H1 (cell line): ENCODE data around the gene OSM. TPM values are rescaled to one million over a fixed set of nuclear protein-coding genes. Genes with fewer than 3 reads are reported as not detected.

ENCODE experiments used
- CTCF ChIA-PET: fragments of 300-600 bp; sonication (Branson Sonifier 250); formaldehyde crosslinking; loops from one replicate; lab custom pipeline; 2021; ENCODE audit not compliant: partially characterized antibody; lab: Charles Lee
- POLR2A ChIA-PET: fragments of 300-600 bp; sonication (Branson Sonifier 250); formaldehyde crosslinking; loops from one replicate; lab custom pipeline; 2021; ENCODE audit warnings: inconsistent platforms; ENCODE audit not compliant: partially characterized antibody; lab: Charles Lee
- DNase-seq, 2 experiments: peaks; one replicate each; pipeline versions ENCODE4 v3.0.0 to v3.0.0-alpha.2; 2010 to 2022; ENCODE audit warnings: low spot score in 2 of 2, low read depth in 1 of 2, mixed read lengths in 1 of 2
- FAIRE-seq: peaks from 2 replicates; lab custom pipeline; 2011; peaks lifted over from hg19 to GRCh38; lab: Jason Lieb, UNC
- H2AFZ ChIP-seq: 2 replicates; pipeline ENCODE4 v1.8.1; 2012; ENCODE audit warnings: low read length, inconsistent platforms
- H2AK5ac ChIP-seq: 2 replicates; pipeline ENCODE4 v1.6.1; 2013; ENCODE audit warnings: low read depth, low read length
- H2BK120ac ChIP-seq: replicated peaks from 2 replicates; pipeline ENCODE3; 2013; ENCODE audit warnings: low read depth, low read length, inconsistent platforms
- H2BK12ac ChIP-seq: 2 replicates; pipeline ENCODE4 v1.6.1; 2013; ENCODE audit warnings: low read depth, low read length
- H2BK15ac ChIP-seq: 2 replicates; pipeline ENCODE4 v1.6.1; 2013; ENCODE audit warnings: low read length
- H2BK20ac ChIP-seq: 2 replicates; pipeline ENCODE4 v1.6.1; 2013; ENCODE audit warnings: low read length
- H2BK5ac ChIP-seq: 2 replicates; pipeline ENCODE4 v1.6.1; 2013; ENCODE audit warnings: low read depth, low read length
- H3K14ac ChIP-seq: 2 replicates; pipeline ENCODE4 v1.6.1; 2013; ENCODE audit warnings: inconsistent platforms; ENCODE audit not compliant: insufficient read length
- H3K18ac ChIP-seq: 2 replicates; pipeline ENCODE4 v1.6.1; 2013; ENCODE audit warnings: low read length; ENCODE audit errors: extremely low read depth
- H3K23ac ChIP-seq: 2 replicates; pipeline ENCODE4 v1.6.1; 2013; ENCODE audit warnings: inconsistent platforms; ENCODE audit not compliant: insufficient read length
- H3K23me2 ChIP-seq: 2 replicates; pipeline ENCODE4 v1.6.1; 2013; ENCODE audit warnings: low read depth, low read length
- H3K27ac ChIP-seq: 2 replicates; pipeline ENCODE4 v1.6.1; 2011; ENCODE audit warnings: low read depth, low read length, inconsistent platforms
- H3K27me3 ChIP-seq, 4 experiments: replicated peaks in 1 of 4; 1 replicate in 1 of 4; 2 replicates in 3 of 4; pipeline versions ENCODE4 v1.6.1 to v1.8.1; 2011 to 2013; ENCODE audit warnings: low read length in 3 of 4, mild to moderate bottlenecking in 3 of 4, inconsistent platforms in 2 of 4, mixed read lengths in 2 of 4, moderate library complexity in 1 of 4; ENCODE audit not compliant: control insufficient read depth in 3 of 4, insufficient read depth in 3 of 4; ENCODE audit errors: extremely low read depth in 1 of 4
- H3K36me3 ChIP-seq, 4 experiments: 2 replicates each; pipeline versions ENCODE4 v1.6.1 to v1.8.1; 2011 to 2013; ENCODE audit warnings: mild to moderate bottlenecking in 4 of 4, low read length in 3 of 4, moderate library complexity in 2 of 4, control low read depth in 1 of 4, inconsistent platforms in 1 of 4; ENCODE audit not compliant: insufficient read depth in 4 of 4, control insufficient read depth in 2 of 4
- H3K4ac ChIP-seq: replicated peaks from 2 replicates; pipeline ENCODE3; 2013; ENCODE audit warnings: low read length, low read depth, mixed read lengths, inconsistent platforms; ENCODE audit not compliant: insufficient read length
- H3K4me1 ChIP-seq, 4 experiments: replicated peaks in 1 of 4; 1 replicate in 1 of 4; 2 replicates in 3 of 4; pipeline versions ENCODE4 v1.6.1 to v1.8.1; 2011 to 2013; ENCODE audit warnings: low read length in 3 of 4, inconsistent platforms in 2 of 4, mixed read lengths in 1 of 4; ENCODE audit not compliant: insufficient read depth in 4 of 4, control insufficient read depth in 3 of 4
- H3K4me2 ChIP-seq, 2 experiments: 2 replicates each; pipeline versions ENCODE4 v1.6.1 to v1.8.1; 2011 to 2013; ENCODE audit warnings: low read depth in 2 of 2, low read length in 2 of 2, control low read depth in 1 of 2, inconsistent platforms in 1 of 2, mild to moderate bottlenecking in 1 of 2; ENCODE audit not compliant: insufficient read depth in 1 of 2
- H3K4me3 ChIP-seq, 4 experiments: fragments of 200-600, 300-600 bp in 1 of 4; sonication (generic), shearing (Covaris generic), sonication (Bioruptor Twin) in 1 of 4; 2 replicates each; pipeline versions ENCODE4 v1.5.1 to v1.8.1; 2011 to 2016; ENCODE audit warnings: low read length in 4 of 4, low read depth in 3 of 4, control low read depth in 2 of 4, inconsistent platforms in 2 of 4, mild to moderate bottlenecking in 2 of 4, mixed read lengths in 1 of 4, moderate library complexity in 1 of 4; ENCODE audit not compliant: insufficient read depth in 2 of 4; ENCODE audit errors: extremely low read depth in 1 of 4
- H3K56ac ChIP-seq: replicated peaks from 2 replicates; pipeline ENCODE3; 2013; ENCODE audit warnings: low read depth, mild to moderate bottlenecking, mixed read lengths, low read length, inconsistent platforms; ENCODE audit not compliant: insufficient read length
- H3K79me1 ChIP-seq: 2 replicates; pipeline ENCODE4 v1.6.1; 2013; ENCODE audit warnings: low read depth, low read length, control low read depth
- H3K79me2 ChIP-seq, 2 experiments: 2 replicates each; pipeline versions ENCODE4 v1.6.1 to v1.8.1; 2012 to 2013; ENCODE audit warnings: low read length in 2 of 2, mild to moderate bottlenecking in 2 of 2, inconsistent platforms in 1 of 2; ENCODE audit not compliant: insufficient read depth in 2 of 2, control insufficient read depth in 1 of 2
- H3K9ac ChIP-seq, 4 experiments: replicated peaks in 1 of 4; 1 replicate in 1 of 4; 2 replicates in 3 of 4; pipeline versions ENCODE4 v1.6.1 to v1.8.1; 2011 to 2013; ENCODE audit warnings: low read depth in 3 of 4, low read length in 3 of 4, control low read depth in 2 of 4, mild to moderate bottlenecking in 2 of 4, moderate library complexity in 2 of 4, inconsistent platforms in 1 of 4; ENCODE audit errors: extremely low read depth in 1 of 4
- H3K9me3 ChIP-seq, 2 experiments: 2 replicates each; pipeline versions ENCODE4 v1.6.1 to v1.8.1; 2012 to 2013; ENCODE audit warnings: mild to moderate bottlenecking in 2 of 2, moderate library complexity in 2 of 2, control low read depth in 1 of 2, inconsistent platforms in 1 of 2, low read depth in 1 of 2, low read length in 1 of 2, mixed read lengths in 1 of 2; ENCODE audit not compliant: insufficient read depth in 2 of 2
- H4K20me1 ChIP-seq, 2 experiments: replicated peaks in 1 of 2; 2 replicates each; pipeline versions ENCODE3 to v1.8.1; 2011 to 2013; ENCODE audit warnings: inconsistent platforms in 2 of 2, low read length in 2 of 2, mild to moderate bottlenecking in 1 of 2; ENCODE audit not compliant: insufficient read depth in 2 of 2, control insufficient read depth in 1 of 2
- H4K5ac ChIP-seq: 2 replicates; pipeline ENCODE4 v1.6.1; 2013; ENCODE audit warnings: low read length, low read depth, mixed read lengths, inconsistent platforms; ENCODE audit not compliant: insufficient read length
- H4K8ac ChIP-seq: 2 replicates; pipeline ENCODE4 v1.8.0; 2013; ENCODE audit warnings: mild to moderate bottlenecking, moderate library complexity, low read length, inconsistent platforms; ENCODE audit not compliant: insufficient read depth; ENCODE audit errors: extremely low read depth
- H4K91ac ChIP-seq: replicated peaks from 2 replicates; pipeline ENCODE3; 2013; ENCODE audit warnings: low read length, mixed read lengths, inconsistent platforms; ENCODE audit not compliant: insufficient read length
- EP300 ChIP-seq, 2 experiments: IDR thresholded peaks; 1 replicate in 1 of 2; 2 replicates in 1 of 2; pipeline ENCODE4 v1.6.1; 2011 to 2012; ENCODE audit warnings: low read depth in 2 of 2, low read length in 2 of 2, mild to moderate bottlenecking in 2 of 2, borderline replicate concordance in 1 of 2, inconsistent platforms in 1 of 2, moderate library complexity in 1 of 2
- GABPA ChIP-seq: IDR thresholded peaks from 2 replicates; pipeline ENCODE4 v1.6.1; 2011; ENCODE audit warnings: mild to moderate bottlenecking, low read length, moderate library complexity, borderline replicate concordance; ENCODE audit not compliant: insufficient read depth
- HDAC2 ChIP-seq, 2 experiments: fragments of 300-600 bp in 1 of 2; sonication (generic) in 1 of 2; IDR thresholded peaks; 2 replicates each; pipeline ENCODE4 v1.6.1; 2011 to 2012; ENCODE audit warnings: low read depth in 2 of 2, low read length in 2 of 2, mild to moderate bottlenecking in 2 of 2, moderate library complexity in 2 of 2, borderline replicate concordance in 1 of 2, inconsistent platforms in 1 of 2
- JUND ChIP-seq: IDR thresholded peaks from 2 replicates; pipeline ENCODE4 v1.6.1; 2011; ENCODE audit warnings: mild to moderate bottlenecking, improper control_type of control experiment, low read length
- KDM1A ChIP-seq: fragments of 200-600, 300-600 bp; sonication (generic); IDR thresholded peaks from 2 replicates; pipeline ENCODE4 v1.7.1; 2016; ENCODE audit warnings: mild to moderate bottlenecking, low read length, borderline replicate concordance
- SIX5 ChIP-seq: IDR thresholded peaks from 2 replicates; pipeline ENCODE4 v1.6.1; 2011; ENCODE audit warnings: mild to moderate bottlenecking, low read depth, low read length
- SP4 ChIP-seq: IDR thresholded peaks from 2 replicates; pipeline ENCODE4 v1.6.1; 2012; ENCODE audit warnings: low read length, inconsistent platforms
- TBP ChIP-seq: IDR thresholded peaks from 2 replicates; pipeline ENCODE4 v1.6.1; 2011; ENCODE audit warnings: low read depth, low read length, improper control_type of control experiment
- TCF12 ChIP-seq: IDR thresholded peaks from 2 replicates; pipeline ENCODE4 v1.6.1; 2011; ENCODE audit warnings: low read depth, mild to moderate bottlenecking, low read length
- WGBS, 2 experiments: shearing (Covaris generic) in 1 of 2; methylation state at CpG; one replicate each; pipeline versions ENCODE4 v1.1.6 to v1.1.7; 2013 to 2015; ENCODE audit warnings: low lambda C conversion rate in 2 of 2, mixed read lengths in 2 of 2, inconsistent platforms in 1 of 2, low coverage in 1 of 2, missing lambda C conversion rate in 1 of 2; ENCODE audit not compliant: insufficient replicate concordance in 2 of 2, insufficient coverage in 1 of 2, insufficient read length in 1 of 2; ENCODE audit errors: extremely low coverage in 1 of 2, missing lambda C conversion rate in 1 of 2; 5-methylcytosine and 5-hydroxymethylcytosine counted together
- polyA plus RNA-seq, 7 experiments: library from polyadenylated mRNA; depleted of rRNA in 3 of 7; stranded (reverse) in 5 of 7; unstranded in 2 of 7; fragments of >200 nt in 5 of 7; fragments of 200-250 nt in 2 of 7; gene quantifications; 1 replicate in 5 of 7; 2 replicates in 1 of 7; 4 replicates in 1 of 7; pipeline versions ENCODE4 v1.2.1 to v1.2.3, GENCODE V29; 2011 to 2013; ENCODE audit warnings: missing spikeins in 2 of 7, mixed read lengths in 2 of 7
- total RNA-seq: library from RNA; stranded (reverse); fragmentation: NEBNext Ultra II Directional; extraction: Animal tissue kit (Norgen Biotek cat#: 25700); gene quantifications from 2 replicates; pipeline ENCODE4 v1.2.1, GENCODE V29; 2021
- TF ChIP-seq, protein P1 (sequence below): IDR thresholded peaks from 2 replicates; pipeline ENCODE4 v1.6.1; 2011; ENCODE audit warnings: low read length, improper control_type of control experiment

Gene OSM
- total and polyA plus RNA-seq, 2 of the 8 experiments (the other 6 are each of a cell fraction or from before 2014, with no cell fraction given), result not detected

DNA sequence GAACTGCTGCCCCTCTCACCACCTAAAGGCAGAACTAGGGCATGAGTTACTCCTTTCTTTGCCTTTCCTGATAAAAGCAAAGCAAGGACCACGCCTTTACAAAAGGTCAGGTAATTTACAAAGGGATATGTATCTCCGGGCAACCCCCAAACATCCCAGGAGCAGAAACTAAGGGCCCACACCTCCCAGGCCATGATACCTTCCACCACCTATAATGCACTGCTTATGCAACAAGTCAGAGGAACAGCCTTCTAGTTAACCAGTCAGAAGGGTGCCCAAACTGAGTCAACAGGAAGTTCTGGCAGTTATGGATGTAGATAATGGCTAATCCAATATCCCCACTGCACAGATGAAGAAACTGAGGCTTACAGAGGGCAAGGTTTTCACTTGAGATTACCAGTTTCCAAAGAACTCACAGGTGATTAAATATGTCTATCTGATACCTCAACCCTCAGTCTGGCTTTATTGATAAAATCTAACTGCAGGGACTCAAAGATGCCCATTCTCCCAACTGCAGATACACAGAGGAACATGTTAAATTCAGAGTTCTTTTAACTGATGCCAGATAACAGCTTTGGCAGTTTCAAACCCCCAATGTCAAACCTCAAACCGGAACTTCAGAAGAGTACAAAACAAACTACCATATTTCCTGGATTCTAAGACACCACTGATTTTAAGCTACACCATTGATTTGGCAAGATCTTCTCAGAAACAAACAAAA is 39.4 kb upstream of the OSM start:
- no peak overlapping the region for H3K23ac ChIP-seq
- ChIA-PET CTCF (no interaction called here), POLR2A (no interaction called here)
- no peak overlapping the region for H2BK12ac ChIP-seq
- H3K27ac ChIP-seq, result no peak overlapping the region
- H2BK15ac ChIP-seq, result no peak overlapping the region
- no peak overlapping the region for H4K91ac ChIP-seq
- H3K9ac ChIP-seq, result no peak overlapping the region
- no peak overlapping the region for H3K4me2 ChIP-seq
- H3K4ac ChIP-seq, result no peak overlapping the region
- no peak overlapping the region for H3K18ac ChIP-seq
- H3K14ac ChIP-seq, result no peak overlapping the region
- H2AK5ac ChIP-seq, result no peak overlapping the region
- H4K8ac ChIP-seq, result no peak overlapping the region
- H3K79me2 ChIP-seq, result no peaks in the 10 kb centered on the region
- no peak overlapping the region for H2BK5ac ChIP-seq
- no peak overlapping the region for H3K4me3 ChIP-seq
- no peaks in the 10 kb centered on the region for H3K9me3 ChIP-seq
- no peak overlapping the region for H4K5ac ChIP-seq
- TF ChIP-seq KDM1A, result no peak
- no peak for TF ChIP-seq SP4
- no peak for TF ChIP-seq GABPA
- TF ChIP-seq, protein P1, sequence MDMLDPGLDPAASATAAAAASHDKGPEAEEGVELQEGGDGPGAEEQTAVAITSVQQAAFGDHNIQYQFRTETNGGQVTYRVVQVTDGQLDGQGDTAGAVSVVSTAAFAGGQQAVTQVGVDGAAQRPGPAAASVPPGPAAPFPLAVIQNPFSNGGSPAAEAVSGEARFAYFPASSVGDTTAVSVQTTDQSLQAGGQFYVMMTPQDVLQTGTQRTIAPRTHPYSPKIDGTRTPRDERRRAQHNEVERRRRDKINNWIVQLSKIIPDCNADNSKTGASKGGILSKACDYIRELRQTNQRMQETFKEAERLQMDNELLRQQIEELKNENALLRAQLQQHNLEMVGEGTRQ, result no peak
- TF ChIP-seq EP300 (IDR thresholded peaks at IDR 0.05; ENCODE audit: borderline replicate concordance in 1 of 2, low read depth in 2 of 2, low read length in 2 of 2), result no peak
- no peak for TF ChIP-seq TBP
- TF ChIP-seq JUND, result no peak
- TF ChIP-seq TCF12, result no peak
- no peak for TF ChIP-seq SIX5
- TF ChIP-seq HDAC2 (IDR thresholded peaks at IDR 0.05; ENCODE audit: borderline replicate concordance in 1 of 2, low read depth in 2 of 2, low read length in 2 of 2), result no peak
- TF ChIP-seq, all 59 proteins: peak for 0
- Histone ChIP-seq H3K79me1 (no peaks in the 10 kb centered on the region), H3K23me2 (no peaks in the 10 kb centered on the region), H3K27me3 (no peaks in the 10 kb centered on the region), H2BK20ac (no peak overlapping the region), H2BK120ac (no peak overlapping the region), H2AFZ (no peak overlapping the region), H3K4me1 (peaks cover 0 to 3% (median under 1%) of the 10 kb centered on the region in 4 experiments; a peak in 3 of 7 replicates), H3K36me3 (no peaks in the 10 kb centered on the region), H3K56ac (no peak overlapping the region), H4K20me1 (no peaks in the 10 kb centered on the region)
- WGBS, 2 experiments, result 79% methylated on average over 3 of the region's 3 CpGs; no CpG with 5 or more reads in 1 of the 2 experiments
- DNase-seq (no peak), FAIRE-seq (no peak)
